ENCODE results near the gene NR5A2. TPM values are rescaled to one million over a fixed set of nuclear protein-coding genes. Genes with fewer than 3 reads are reported as not detected.

The NR5A2 gene
- total RNA-seq, 2 donors from 2014 or later, result 0.62 to 1.7 TPM

- H3K9me3 Mint-ChIP-seq, result no peaks in the 10 kb centered on the region
- H3K4me3 Mint-ChIP-seq, result no peak overlapping the region
- Histone ChIP-seq H3K4me1 (ENCODE audit: control insufficient read depth, insufficient read depth, low read length) (no peaks in the 10 kb centered on the region), H3K9me3 (ENCODE audit: control insufficient read depth, low read length) (no peaks in the 10 kb centered on the region), H3K27me3 (ENCODE audit: control insufficient read depth, insufficient read depth, low read length, poor library complexity, severe bottlenecking) (no peaks in the 10 kb centered on the region), H3K36me3 (ENCODE audit: control insufficient read depth, insufficient read depth, low read length) (no peaks in the 10 kb centered on the region), H3K27ac (ENCODE audit: low read depth, low read length) (no peak overlapping the region), H3K4me3 (ENCODE audit: low read length) (no peak overlapping the region), H3K9ac (ENCODE audit: extremely low read depth, low read length, poor library complexity, severe bottlenecking) (no peak overlapping the region)
- no peaks in the 10 kb centered on the region for H3K4me1 Mint-ChIP-seq
- H3K27ac Mint-ChIP-seq, result no peak overlapping the region
- no peak for DNase-seq
- TF ChIP-seq CTCF (conservative IDR thresholded peaks at IDR 0.05), result no peak
- WGBS, 2 experiments (ENCODE audit: insufficient coverage in 1 of 2, insufficient read length in 1 of 2), result 88 to 96% methylated on average over 2 to 6 of the region's 6 CpGs
- no peaks in the 10 kb centered on the region for H3K27me3 Mint-ChIP-seq (ENCODE audit: insufficient read depth)
- H3K36me3 Mint-ChIP-seq (ENCODE audit: low read depth), result no peaks in the 10 kb centered on the region
Measured at GRCh38 chr1:200207711-200208126, 180.2 kb downstream of the NR5A2 start.

- Histone ChIP-seq H3K4me3 (ENCODE audit: low read length) (no peak overlapping the region), H3K36me3 (ENCODE audit: control insufficient read depth, insufficient read depth, low read length) (no peaks in the 10 kb centered on the region), H3K27ac (ENCODE audit: low read depth, low read length) (no peak overlapping the region), H3K9ac (ENCODE audit: extremely low read depth, low read length, poor library complexity, severe bottlenecking) (no peak overlapping the region), H3K4me1 (ENCODE audit: control insufficient read depth, insufficient read depth, low read length) (no peaks in the 10 kb centered on the region), H3K9me3 (ENCODE audit: control insufficient read depth, low read length) (peaks cover 4% of the 10 kb centered on the region), H3K27me3 (ENCODE audit: control insufficient read depth, insufficient read depth, low read length, poor library complexity, severe bottlenecking) (no peaks in the 10 kb centered on the region)
- Mint-ChIP-seq H3K4me1 (no peaks in the 10 kb centered on the region), H3K27ac (no peak overlapping the region), H3K27me3 (ENCODE audit: insufficient read depth) (no peaks in the 10 kb centered on the region), H3K4me3 (no peak overlapping the region), H3K9me3 (peaks cover 7% of the 10 kb centered on the region), H3K36me3 (ENCODE audit: low read depth) (no peaks in the 10 kb centered on the region)
- TF ChIP-seq CTCF (conservative IDR thresholded peaks at IDR 0.05), result no peak
- no peak for DNase-seq
- WGBS, 2 experiments (ENCODE audit: insufficient coverage in 1 of 2, insufficient read length in 1 of 2), result 91 to 93% methylated on average over 7 of the region's 7 CpGs
Measured at GRCh38 chr1:200211157-200211556, 183.6 kb downstream of the NR5A2 start.

GRCh38 chr1:200213392-200213791, 185.9 kb downstream of the NR5A2 start:
- H3K27me3 ChIP-seq (ENCODE audit: control insufficient read depth, insufficient read depth, low read length, poor library complexity, severe bottlenecking), result no peaks in the 10 kb centered on the region
- Mint-ChIP-seq H3K27ac (no peak overlapping the region), H3K4me3 (no peak overlapping the region), H3K36me3 (ENCODE audit: low read depth) (no peaks in the 10 kb centered on the region), H3K9me3 (peaks cover 7% of the 10 kb centered on the region), H3K4me1 (peaks cover 1% of the 10 kb centered on the region), H3K27me3 (ENCODE audit: insufficient read depth) (no peaks in the 10 kb centered on the region)
- no peaks in the 10 kb centered on the region for H3K4me1 ChIP-seq (ENCODE audit: control insufficient read depth, insufficient read depth, low read length)
- no peak overlapping the region for H3K27ac ChIP-seq (ENCODE audit: low read depth, low read length)
- TF ChIP-seq CTCF (conservative IDR thresholded peaks at IDR 0.05), result no peak
- peaks cover 4% of the 10 kb centered on the region for H3K9me3 ChIP-seq (ENCODE audit: control insufficient read depth, low read length)
- DNase-seq, result no peak
- WGBS, 2 experiments (ENCODE audit: insufficient coverage in 1 of 2, insufficient read length in 1 of 2), result 96 to 98% methylated on average over 23 to 24 of the region's 24 CpGs
- no peak overlapping the region for H3K9ac ChIP-seq (ENCODE audit: extremely low read depth, low read length, poor library complexity, severe bottlenecking)
- H3K36me3 ChIP-seq (ENCODE audit: control insufficient read depth, insufficient read depth, low read length), result no peaks in the 10 kb centered on the region
- H3K4me3 ChIP-seq (ENCODE audit: low read length), result no peak overlapping the region
